HUES64 (cell line): Measurements from ENCODE around the gene SLC17A3.

Experiments
- H3K27ac ChIP-seq: 2 replicates; pipeline ENCODE4 v1.7.0; 2013; ENCODE audit warnings: low read depth, low read length, inconsistent platforms
- H3K27me3 ChIP-seq: 2 replicates; pipeline ENCODE4 v1.6.1; 2013; ENCODE audit warnings: mild to moderate bottlenecking, low read length; ENCODE audit not compliant: insufficient read depth
- H3K36me3 ChIP-seq: 2 replicates; pipeline ENCODE4 v1.6.1; 2013; ENCODE audit warnings: mild to moderate bottlenecking, low read length; ENCODE audit not compliant: insufficient read depth
- H3K4me1 ChIP-seq: 2 replicates; pipeline ENCODE4 v1.6.1; 2013; ENCODE audit warnings: mild to moderate bottlenecking, low read length, moderate library complexity; ENCODE audit not compliant: insufficient read depth
- H3K4me3 ChIP-seq: 2 replicates; pipeline ENCODE4 v1.5.1; 2013; ENCODE audit warnings: mild to moderate bottlenecking, low read length, moderate library complexity
- H3K9ac ChIP-seq: 2 replicates; pipeline ENCODE4 v1.6.1; 2013; ENCODE audit warnings: mild to moderate bottlenecking, low read depth, low read length
- H3K9me3 ChIP-seq: 2 replicates; pipeline ENCODE4 v1.6.1; 2013; ENCODE audit warnings: low read depth, low read length; ENCODE audit not compliant: insufficient read depth
- WGBS: fragments of 150-250, 120-280 bp; methylation state at CpG from one replicate; pipeline ENCODE4 v1.1.7; 2013; ENCODE audit warnings: missing lambda C conversion rate; 5-methylcytosine and 5-hydroxymethylcytosine counted together

SLC17A3 gene

DNA sequence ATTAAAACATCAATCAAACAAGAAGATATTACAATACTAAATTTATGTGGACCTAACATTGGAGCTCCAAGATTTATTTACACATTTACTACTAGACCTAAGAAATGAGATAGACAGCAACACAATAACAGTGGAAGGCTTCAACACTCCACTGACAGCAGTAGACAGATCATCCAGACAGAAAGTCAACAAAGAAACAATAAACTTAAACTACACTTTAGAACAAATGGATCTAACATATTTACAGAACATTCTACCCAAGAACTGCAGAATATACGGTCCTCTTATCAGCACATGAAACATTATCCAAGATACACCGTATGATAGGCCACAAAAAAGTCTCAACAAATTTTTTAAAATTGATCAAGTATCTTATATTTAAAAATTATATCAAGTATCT is 69.2 kb downstream of the SLC17A3 start:
- WGBS: 96% methylated on average over 2 of the region's 2 CpGs
- no peak overlapping the region for H3K4me3 ChIP-seq
- no peaks in the 10 kb centered on the region for H3K36me3 ChIP-seq
- no peak overlapping the region for H3K9ac ChIP-seq
- no peaks in the 10 kb centered on the region for H3K9me3 ChIP-seq
- no peak overlapping the region for H3K27ac ChIP-seq
- peaks cover 7% of the 10 kb centered on the region; the same call in 1 of the 2 replicates for H3K4me1 ChIP-seq
- no peaks in the 10 kb centered on the region for H3K27me3 ChIP-seq

DNA sequence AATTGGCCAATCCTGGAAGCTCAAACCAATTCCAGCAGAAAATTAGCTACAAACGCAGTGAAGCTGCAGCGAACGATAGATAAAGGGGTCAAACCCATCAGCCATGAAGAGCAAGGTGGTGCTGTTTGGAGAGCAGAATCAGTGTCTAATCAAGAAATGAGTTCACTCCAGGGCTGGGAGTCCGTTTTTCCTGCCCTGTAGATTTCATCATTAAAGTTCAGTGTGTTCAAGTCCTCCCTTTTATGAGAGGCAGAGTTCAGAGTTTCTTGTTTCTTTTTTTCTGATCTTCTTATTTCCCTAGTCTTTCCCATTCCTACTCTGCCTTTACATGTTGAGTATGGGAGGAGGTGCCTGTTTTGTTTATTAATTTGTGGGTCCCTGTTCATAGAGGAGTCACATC is 72.6 kb downstream of the SLC17A3 start:
- no peak overlapping the region for H3K9ac ChIP-seq
- no peaks in the 10 kb centered on the region for H3K36me3 ChIP-seq
- no peak overlapping the region for H3K27ac ChIP-seq
- H3K9me3 ChIP-seq: no peaks in the 10 kb centered on the region
- H3K4me3 ChIP-seq: no peak overlapping the region
- WGBS: 91% methylated on average over 4 of the region's 4 CpGs
- no peaks in the 10 kb centered on the region for H3K27me3 ChIP-seq
- H3K4me1 ChIP-seq: peaks cover 7% of the 10 kb centered on the region; the same call in 1 of the 2 replicates
